Loucy (cell line): Measurements from ENCODE around the gene TMEM38B.

Source experiments
- EZH2phosphoT487 ChIP-seq: fragments of 200-600 bp; IDR thresholded peaks from 2 replicates; pipeline ENCODE4 v1.6.1; 2018; ENCODE audit warnings: antibody characterized with exemption, mild to moderate bottlenecking, moderate library complexity, borderline replicate concordance
- TF ChIP-seq, protein P1 (sequence below): fragments of 200-600 bp; sonication (generic); conservative IDR thresholded peaks from 2 replicates; pipeline ENCODE4 v1.5.1; 2014; ENCODE audit warnings: mild to moderate bottlenecking, antibody characterized with exemption, low read length

GRCh38 chr9:105678781-105679180 lies 15.6 kb upstream of the TMEM38B start:
- TF ChIP-seq, protein P1, sequence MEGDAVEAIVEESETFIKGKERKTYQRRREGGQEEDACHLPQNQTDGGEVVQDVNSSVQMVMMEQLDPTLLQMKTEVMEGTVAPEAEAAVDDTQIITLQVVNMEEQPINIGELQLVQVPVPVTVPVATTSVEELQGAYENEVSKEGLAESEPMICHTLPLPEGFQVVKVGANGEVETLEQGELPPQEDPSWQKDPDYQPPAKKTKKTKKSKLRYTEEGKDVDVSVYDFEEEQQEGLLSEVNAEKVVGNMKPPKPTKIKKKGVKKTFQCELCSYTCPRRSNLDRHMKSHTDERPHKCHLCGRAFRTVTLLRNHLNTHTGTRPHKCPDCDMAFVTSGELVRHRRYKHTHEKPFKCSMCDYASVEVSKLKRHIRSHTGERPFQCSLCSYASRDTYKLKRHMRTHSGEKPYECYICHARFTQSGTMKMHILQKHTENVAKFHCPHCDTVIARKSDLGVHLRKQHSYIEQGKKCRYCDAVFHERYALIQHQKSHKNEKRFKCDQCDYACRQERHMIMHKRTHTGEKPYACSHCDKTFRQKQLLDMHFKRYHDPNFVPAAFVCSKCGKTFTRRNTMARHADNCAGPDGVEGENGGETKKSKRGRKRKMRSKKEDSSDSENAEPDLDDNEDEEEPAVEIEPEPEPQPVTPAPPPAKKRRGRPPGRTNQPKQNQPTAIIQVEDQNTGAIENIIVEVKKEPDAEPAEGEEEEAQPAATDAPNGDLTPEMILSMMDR = no peak
- TF ChIP-seq EZH2phosphoT487 = no peak
